ENCODE measurements around the gene WDR11.

The WDR11 gene

GRCh38 chr10:120850911-120851865 is at the start of gene WDR11:
WDR11 (plus strand) TSS chr10:120851362; CDS start chr10:120851421, 59 bp downstream.
- peak; percentile 62 for DNase-seq (ENCODE audit: low read depth)
- H3K4me3 ChIP-seq (ENCODE audit: control insufficient read depth, low read depth, low read length), result peak within 1 kb of the TSS; percentile 93
- TF ChIP-seq CTCF (IDR thresholded peaks at IDR 0.05; ENCODE audit: control insufficient read depth, insufficient read depth, low read depth, low read length, missing control alignments), result no peak

GRCh38 chr10:120802935-120803334 is 48.2 kb upstream of the WDR11 start:
- no peak for TF ChIP-seq CTCF (IDR thresholded peaks at IDR 0.05; ENCODE audit: control insufficient read depth, insufficient read depth, low read depth, low read length, missing control alignments)
- no peak overlapping the region for H3K4me3 ChIP-seq (ENCODE audit: control insufficient read depth, low read depth, low read length)
- DNase-seq (ENCODE audit: low read depth), result no peak

- no peak for TF ChIP-seq CTCF (IDR thresholded peaks at IDR 0.05; ENCODE audit: control insufficient read depth, insufficient read depth, low read depth, low read length, missing control alignments)
- H3K4me3 ChIP-seq (ENCODE audit: control insufficient read depth, low read depth, low read length), result no peak overlapping the region
- no peak for DNase-seq (ENCODE audit: low read depth)
These were observed 47.2 kb upstream of the WDR11 start for GRCh38 chr10:120803972-120804371.

GRCh38 chr10:120805014-120805812 is 45.9 kb upstream of the WDR11 start:
- H3K4me3 ChIP-seq (ENCODE audit: control insufficient read depth, low read depth, low read length), result no peak overlapping the region
- no peak for TF ChIP-seq CTCF (IDR thresholded peaks at IDR 0.05; ENCODE audit: control insufficient read depth, insufficient read depth, low read depth, low read length, missing control alignments)
- no peak for DNase-seq (ENCODE audit: low read depth)

- DNase-seq (ENCODE audit: low read depth), result no peak
- TF ChIP-seq CTCF (IDR thresholded peaks at IDR 0.05; ENCODE audit: control insufficient read depth, insufficient read depth, low read depth, low read length, missing control alignments), result no peak
- no peak overlapping the region for H3K4me3 ChIP-seq (ENCODE audit: control insufficient read depth, low read depth, low read length)
These were observed 45.1 kb upstream of the WDR11 start for GRCh38 chr10:120806081-120806480.

GRCh38 chr10:120810298-120810697 is 40.9 kb upstream of the WDR11 start:
- H3K4me3 ChIP-seq (ENCODE audit: control insufficient read depth, low read depth, low read length), result no peak overlapping the region
- no peak for DNase-seq (ENCODE audit: low read depth)
- no peak for TF ChIP-seq CTCF (IDR thresholded peaks at IDR 0.05; ENCODE audit: control insufficient read depth, insufficient read depth, low read depth, low read length, missing control alignments)
